Left kidney (tissue), 2 donors: ENCODE measurements around the gene CSNK2A2. TPM values are rescaled to one million over a fixed set of nuclear protein-coding genes. Genes with fewer than 3 reads are reported as not detected.

Experiments used
- DNase-seq: peaks from one replicate; pipeline ENCODE4 v3.0.0-alpha.2; 2013
- polyA plus RNA-seq: library from polyadenylated mRNA; unstranded; fragments of 120-200 nt; gene quantifications from one replicate; pipeline ENCODE4 v1.2.1, GENCODE V29; 2013; ENCODE audit not compliant: insufficient read length

The CSNK2A2 gene
- polyA plus RNA-seq, 1 donor = 80.1 TPM

DNA sequence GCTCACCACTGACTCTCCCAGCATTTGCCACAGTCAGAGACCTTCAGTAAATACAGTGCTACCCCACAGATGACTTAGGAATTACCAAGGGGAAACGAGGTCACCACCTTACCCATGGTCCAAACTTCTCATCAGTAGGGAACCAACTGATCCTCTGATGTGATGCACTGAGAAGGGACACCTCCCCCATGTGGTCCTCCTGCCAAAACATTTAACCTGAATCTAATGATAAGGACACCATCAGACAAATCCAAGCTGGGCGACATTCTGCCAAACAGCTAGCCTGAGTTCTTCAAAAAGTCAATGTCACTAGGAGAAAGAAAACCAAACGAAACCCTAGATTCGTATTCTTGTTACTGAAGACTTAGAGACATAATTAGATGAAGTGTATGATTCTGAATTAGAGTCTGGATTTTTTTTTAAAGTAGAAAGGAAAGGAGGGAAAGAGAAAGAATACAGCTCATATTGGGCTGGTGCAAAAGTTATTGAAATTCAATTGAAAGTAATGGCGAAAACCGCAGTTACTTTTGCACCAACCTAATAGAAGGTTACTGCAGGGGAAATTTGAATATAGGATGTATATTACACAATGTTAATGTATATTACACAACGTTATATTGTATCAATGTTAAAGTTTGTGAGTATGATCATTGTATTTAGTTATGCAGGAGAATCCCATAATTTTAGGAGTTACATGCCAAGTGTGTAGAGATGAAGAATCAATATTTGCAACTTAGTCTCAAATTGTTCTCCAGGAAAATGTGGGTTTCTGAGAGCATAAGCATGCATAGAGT lies 2.3 kb upstream of the CSNK2A2 start:
- no peak for DNase-seq

DNA sequence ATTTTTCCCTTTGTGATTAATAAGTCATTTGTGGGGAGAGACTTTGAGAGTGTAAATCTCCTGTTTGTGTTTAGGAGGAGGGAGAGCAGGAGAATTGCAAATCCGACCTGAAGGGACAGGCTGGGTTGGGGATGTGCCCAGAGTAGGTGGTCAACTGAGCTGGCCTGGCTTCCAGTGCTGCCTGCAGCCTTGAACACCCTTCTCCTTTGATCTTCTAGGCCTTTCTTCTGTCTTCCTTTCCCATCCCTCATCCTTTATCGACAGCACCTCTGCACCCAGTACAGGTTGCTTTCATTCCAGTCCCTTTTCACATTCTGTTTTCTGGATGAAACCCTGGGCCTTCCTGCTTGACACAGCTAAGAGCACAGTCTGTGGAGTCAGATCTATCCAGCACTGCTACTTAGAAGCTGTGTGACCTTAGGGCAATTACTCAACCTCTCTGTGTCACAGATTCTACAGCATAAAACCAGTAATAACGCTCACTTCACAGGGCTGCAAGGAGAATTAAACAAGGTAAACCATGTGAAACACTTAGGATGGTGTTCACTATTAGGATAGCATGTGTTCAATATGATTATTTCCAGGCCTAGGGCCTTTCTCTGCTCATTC lies 1.0 kb upstream of the CSNK2A2 start:
- DNase-seq = no peak

DNA sequence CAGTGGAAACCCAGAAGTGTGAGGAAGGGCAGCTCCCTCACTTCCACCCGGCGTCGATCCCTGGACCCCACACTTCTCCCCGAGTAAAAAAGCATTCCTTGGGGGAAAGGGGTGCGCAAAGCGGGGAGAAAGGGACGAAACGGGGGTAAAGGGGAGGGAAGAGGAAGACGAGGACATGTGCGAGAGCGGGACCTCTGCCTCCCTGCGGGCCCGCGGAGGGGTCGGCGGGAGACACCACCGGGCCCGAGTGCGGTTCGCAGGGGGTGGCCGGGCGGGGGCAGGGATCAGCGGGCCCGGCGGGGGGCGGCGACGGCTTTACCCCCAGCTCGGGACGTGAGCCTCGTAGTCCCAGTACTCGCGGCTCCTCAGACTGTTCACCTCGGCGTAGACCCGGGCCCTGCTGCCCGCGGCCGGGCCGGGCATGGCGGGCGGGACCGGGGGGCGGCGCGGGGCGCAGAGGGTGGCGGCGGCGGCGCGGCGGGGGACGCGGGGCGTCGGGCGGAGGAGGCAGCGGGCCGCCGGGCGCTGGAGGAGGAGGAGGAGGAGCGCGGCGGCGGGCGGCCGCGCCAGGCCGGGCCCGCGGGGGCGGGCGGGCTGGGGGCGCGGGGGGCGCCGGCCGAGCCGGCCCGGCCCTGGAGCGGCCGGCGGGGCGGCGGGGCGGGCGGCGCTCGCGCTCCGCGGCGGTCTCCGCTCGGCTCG lies 443 bp downstream of the CSNK2A2 start:
- DNase-seq = no peak

DNA sequence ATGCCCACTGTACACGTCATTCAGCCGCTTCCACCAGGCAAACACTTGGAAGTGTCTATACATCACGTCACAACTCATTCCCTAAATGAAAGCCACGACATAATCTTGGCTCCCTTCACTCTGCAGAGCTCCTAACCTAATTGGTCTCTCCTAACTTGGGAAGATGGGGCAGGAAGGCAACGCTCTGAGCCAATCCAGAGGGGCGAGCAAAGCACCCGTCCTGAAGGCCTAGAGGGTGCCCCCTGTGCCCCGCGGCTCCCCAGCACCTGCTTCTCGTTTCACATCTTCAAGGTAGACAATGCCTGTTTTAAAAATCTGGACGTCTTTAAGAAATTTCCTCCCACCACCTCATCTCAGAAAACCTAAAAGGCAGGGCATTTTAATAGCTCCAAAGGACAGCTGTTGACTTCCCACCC lies 1.0 kb downstream of the CSNK2A2 start:
- no peak for DNase-seq

DNA sequence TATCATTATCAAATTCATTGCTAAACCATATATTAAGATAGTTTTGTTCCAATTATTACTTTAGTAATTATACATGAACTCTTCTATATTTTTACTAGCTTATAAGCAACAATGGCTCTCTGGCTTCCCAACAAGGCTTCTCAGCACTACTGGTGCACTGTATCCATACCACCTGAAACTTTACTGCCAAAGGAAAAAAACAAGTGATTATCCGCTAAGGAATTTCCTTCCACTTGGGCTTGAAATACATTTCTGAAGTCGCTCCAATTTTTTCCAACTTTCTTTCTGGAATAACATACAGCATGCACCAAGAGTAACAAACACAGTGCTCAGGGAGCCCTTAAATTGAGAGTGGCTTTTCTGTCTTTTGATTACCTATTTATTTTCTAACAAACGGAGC lies 2.1 kb downstream of the CSNK2A2 start:
- DNase-seq = no peak

DNA sequence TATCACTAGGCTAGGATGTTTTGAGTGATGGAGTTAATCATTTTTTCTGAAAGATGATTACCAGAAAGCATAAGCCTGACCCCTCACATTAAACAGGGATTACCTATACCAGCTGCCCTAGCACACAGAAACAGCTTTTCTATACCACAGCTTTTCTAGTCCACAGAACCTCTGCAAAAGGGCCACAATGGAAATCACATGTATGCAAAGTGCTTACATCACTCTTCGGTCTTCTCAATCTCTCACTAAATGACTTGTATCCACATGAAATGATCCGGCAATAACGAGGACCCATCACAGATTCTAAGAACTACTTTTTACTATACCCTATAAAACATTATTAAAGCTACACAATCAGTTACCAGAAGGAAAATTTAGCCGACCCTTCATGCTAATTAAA lies 2.6 kb downstream of the CSNK2A2 start:
- no peak for DNase-seq

DNA sequence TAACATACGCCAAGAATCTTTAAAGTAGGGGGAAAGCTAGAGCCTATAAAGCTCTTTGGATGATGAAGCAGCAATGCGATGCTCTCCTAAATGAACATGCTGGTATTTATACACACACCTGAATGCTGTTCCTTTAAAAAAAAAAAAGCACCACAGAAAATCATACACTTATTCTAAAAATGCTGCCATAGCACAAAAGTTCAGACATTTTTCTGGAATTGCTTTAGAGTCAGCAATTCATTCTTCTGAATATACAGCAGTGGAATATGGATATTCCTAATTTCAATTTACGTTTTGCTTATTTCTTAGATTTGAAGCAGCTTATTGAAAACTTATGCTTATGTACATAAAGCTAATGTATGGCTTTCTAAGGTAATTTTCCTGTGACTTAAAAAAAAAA lies 3.1 kb downstream of the CSNK2A2 start:
- DNase-seq = no peak

DNA sequence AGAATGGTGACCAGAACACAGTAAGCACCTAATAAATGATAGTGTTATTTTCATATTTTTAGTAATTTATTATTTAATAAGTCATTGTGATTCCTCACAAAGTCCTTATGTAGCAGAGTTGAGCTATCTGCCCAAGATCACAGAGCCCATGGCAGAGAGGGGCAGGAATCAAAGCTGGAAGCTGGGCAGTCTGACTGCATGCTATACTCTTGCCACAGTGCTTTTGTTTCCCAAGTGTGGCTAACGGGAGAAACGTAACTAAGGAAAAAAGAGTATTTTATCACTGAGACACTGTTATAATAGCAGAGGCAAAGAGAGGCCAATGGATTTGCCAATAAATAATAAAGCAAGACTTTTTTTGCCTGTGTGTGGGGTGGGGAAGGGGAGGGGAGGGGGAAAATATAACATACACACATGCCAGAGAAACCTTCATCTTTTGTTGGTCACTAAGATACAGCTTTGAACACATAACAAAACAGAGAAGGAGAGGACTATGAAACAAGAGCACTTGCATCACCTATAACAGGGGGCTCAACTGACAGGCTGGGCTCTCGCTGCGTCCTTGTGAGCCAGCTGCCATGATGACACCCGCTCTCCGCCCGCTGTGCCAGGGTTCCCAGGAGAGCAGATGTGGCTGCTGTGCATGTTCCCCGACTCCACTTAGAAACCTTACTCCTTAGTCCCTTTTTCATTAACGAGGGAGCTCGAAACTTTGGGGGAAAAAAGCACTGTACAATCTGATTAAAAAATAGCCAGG lies 10.1 kb downstream of the CSNK2A2 start:
- DNase-seq = no peak

DNA sequence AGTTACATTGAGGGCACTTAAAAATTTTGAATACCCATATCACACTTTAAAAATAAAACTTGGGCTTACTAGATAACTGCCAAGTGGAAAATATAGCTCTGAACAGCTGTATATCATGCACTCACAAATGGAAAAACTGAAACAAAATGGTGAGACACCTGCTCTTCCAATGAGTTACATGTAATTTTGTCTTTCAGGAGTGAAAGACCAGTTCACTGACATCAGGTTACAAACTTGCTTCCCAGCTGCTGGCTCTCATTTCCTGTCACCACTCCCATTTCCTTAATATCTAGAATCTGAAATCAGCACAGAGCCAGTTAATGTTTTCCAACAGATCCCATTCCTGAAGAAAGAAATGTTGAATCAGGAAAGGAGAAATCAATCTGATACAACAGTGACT lies 10.8 kb downstream of the CSNK2A2 start:
- DNase-seq = no peak

DNA sequence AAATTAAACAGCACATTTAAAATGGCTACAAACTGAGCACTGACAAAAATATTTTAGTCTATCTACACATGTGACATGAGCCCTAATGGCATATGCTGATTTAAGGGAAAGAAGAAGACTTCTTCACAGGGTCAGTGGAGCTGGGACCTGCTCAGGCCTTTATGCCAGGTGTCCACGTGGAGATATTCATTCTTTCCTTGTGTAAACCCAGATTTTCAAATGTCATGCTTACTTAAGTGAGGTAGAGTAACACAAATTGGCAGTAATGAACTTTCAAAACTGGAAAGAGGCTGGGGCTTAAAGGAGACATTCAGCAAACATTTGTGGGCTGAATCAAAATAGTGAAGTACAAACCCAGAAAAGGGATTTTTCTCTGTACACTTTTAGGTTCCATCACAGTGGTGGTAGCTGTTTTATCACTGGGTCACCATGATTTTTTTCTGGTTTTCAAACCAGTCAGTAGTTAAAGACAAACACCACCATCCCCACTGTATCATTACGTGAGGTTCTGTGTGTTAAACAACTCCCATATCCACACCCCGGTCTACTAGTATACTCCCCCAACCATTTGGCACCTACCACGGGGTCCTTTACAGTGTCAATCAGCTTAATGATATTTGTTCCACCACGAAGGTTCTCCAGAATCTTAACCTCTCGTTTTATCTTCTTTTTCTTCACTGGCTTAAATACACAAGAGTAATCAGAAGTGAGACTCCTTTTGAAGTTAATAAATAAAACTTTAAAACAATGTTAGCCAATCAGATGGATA lies 11.5 kb downstream of the CSNK2A2 start:
- DNase-seq = no peak

DNA sequence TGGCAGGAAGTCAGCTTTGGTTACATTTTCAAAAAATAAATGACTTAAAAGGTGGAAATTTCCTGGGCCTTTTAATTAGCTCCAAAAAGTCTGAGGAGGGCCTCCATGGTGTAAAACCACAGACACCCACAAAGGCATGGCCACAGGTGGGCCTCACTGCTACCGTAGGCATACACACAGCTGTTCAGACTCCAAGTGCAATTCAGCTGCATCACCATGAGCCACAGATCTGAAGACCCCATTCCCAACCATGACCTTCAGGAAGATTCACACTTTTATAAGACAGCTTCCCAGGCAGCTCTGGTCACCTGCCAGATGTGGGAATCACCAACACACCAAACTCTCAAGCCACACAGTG lies 20.6 kb downstream of the CSNK2A2 start:
- DNase-seq = no peak

DNA sequence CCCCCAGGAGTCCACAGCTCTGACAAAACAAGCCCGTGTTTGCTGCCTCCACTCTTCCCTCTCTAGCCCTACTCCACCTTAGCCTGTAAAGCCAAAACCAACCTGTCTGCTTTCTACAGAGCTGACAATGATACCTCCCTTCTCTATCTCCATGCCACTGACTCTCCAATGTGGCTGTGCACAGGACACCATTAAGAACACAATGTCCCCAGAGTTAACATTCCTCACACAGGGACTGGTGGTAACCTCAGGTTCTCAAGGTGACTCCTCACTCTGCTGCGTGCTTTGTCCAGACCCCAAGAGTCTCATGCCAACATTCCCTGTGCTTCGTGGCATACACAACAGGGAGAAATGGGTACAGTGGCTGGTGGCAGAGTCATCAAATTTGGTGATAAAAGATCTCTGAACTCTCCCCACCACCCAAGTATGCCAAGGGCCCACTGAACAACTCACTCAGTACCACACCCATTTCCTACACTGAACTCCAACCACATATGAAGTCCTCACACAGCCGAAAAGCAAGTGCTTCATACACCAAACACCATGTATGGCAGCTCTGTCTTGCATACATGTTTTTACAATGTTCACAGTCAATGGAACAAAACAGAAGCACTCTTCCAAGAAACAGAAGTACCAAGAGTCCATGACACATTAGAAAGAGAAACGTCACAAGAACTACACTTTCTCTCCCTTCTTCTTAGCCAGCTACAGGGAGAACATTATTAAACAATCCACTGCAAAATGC lies 21.1 kb downstream of the CSNK2A2 start:
- DNase-seq = no peak

DNA sequence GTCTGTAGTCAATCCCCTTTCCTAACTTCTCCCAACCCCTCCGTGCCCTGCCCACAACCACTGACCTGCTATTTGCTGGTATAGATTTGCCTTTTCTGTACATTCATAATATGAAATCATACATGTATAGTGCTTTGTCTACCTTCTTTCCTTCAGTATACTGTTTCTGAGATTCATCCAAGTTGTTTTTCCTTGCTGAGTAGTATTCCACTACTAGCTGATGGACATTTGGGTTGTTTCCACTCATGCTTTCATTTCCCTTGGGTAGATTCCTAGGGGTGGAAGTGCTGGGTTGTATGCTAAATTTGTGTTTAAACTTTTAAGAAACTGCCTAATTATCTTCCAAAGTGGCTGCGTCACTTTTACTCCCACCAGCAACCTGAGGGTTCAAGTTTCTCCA lies 27.7 kb downstream of the CSNK2A2 start:
- DNase-seq = no peak

DNA sequence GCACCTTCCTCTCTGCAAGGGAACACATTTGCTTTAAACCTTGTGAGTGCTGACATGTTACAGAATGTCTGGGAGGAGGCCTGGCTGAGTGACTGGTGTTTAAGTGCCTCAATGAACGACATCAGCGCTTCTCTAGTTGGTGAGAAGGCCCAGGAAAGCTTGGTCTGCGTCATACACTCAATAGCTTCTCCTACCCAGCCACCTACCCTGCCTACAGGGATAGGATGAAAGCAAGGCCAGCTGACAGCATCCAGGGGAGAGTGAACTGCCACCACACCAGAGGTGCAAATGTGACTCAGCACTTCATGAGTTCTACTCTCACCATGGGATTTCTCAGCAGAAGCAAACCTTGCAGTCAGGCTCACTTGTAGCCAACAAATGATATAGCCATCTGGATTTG lies 37.1 kb downstream of the CSNK2A2 start:
- DNase-seq = no peak

DNA sequence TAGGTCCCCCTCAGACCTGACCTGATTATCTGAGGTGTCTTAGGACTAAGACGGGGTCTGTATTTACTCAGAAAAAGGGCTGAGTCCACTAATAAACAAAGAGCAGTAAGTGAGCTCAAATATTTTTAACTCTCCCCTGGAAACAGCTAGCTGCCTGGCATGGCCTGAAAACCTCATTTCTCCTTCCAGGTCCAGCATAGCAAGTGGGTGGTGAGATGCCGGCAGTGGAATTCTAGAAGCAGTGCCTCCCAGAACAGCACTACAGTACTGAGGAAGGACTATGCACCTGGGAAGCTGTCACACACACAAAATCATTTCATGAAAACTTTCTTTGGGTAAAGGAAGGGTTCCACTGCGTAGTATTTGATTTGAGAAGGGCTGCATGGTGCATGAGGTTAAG lies 39.2 kb downstream of the CSNK2A2 start:
- DNase-seq = no peak

DNA sequence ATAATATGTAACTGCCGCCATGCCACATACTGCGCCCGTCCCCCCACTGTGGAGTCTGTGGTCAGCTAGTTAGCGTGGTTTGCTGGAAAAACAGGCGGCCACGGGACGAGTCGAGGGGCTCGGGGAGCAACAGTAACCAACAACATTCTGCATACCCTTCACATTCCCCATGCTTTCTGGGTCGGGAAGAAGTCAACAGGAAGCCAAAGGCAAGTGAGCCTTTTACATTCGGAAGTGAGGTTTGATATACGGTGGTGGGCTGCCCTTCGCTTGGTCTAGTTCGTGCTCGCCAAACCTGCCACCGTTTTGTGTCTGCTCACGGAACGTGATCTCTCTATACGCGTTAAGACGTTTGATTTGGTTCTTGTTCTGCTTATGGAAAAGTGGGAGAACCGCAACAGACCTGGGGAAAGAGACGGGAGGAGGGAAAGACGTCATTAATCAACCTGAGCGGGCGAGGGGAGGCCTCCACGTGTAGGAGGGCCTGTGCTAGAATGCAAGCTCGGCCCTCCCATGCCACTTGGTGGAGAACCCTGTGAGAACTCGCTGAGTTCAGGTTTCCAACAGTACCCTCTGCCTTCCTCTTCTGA lies 39.9 kb downstream of the CSNK2A2 start:
- DNase-seq = peak; percentile 47

DNA sequence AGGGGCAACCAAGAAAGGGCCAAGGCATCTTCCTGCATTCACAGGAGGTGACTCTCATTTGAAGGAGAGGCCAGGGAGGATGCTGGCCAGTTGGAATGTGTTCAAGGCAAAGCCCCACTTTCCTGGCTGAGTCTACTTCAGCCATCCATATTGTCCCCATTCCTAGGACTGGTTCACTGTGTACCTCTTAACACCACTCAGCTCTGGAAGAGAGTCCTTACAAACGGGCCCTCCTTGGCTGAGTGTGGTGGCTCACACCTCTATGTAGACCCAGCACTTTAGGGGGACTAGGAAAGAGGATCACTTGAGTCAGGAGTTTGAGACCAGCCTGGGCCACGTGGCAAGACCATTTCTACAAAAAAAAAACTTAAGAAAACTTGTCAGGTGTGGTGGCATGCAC lies 40.7 kb downstream of the CSNK2A2 start:
- no peak for DNase-seq

DNA sequence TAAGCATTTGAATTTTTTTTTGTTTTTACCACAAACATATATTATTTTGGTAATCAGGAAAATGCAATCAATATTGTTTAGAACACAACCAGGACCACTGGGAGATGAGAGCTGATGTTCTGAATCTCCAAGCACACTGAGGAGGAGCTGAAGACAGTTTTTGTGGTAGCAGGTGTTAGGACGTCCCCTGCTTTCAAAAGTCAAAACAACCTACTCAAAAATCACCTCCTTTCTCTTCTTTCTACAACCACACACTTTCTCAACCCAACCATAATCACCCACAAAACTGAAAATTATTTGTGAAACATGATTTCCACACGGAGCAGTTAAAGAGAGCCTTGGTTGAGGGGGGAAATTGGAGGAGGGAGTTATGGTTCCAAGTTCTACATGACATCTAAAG lies 42.1 kb downstream of the CSNK2A2 start:
- DNase-seq = no peak

DNA sequence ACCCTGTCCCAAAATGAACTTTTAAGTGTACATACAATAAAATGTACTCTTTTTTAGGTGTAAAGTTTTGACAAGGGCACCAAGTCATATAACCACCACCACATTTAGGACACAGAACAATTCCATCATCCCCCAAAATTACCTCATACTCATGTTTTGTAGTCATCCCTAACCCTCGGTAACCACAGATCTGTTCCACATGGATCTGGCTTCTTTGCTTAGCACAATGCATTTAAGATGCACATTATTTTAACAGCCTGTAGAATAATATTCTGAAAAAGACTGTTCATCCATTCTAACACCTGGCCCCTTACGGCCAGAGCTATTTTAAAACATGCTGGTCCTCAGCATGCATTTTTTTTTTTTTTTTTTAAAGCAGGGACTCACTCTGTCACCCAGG lies 43.6 kb downstream of the CSNK2A2 start:
- DNase-seq = no peak

DNA sequence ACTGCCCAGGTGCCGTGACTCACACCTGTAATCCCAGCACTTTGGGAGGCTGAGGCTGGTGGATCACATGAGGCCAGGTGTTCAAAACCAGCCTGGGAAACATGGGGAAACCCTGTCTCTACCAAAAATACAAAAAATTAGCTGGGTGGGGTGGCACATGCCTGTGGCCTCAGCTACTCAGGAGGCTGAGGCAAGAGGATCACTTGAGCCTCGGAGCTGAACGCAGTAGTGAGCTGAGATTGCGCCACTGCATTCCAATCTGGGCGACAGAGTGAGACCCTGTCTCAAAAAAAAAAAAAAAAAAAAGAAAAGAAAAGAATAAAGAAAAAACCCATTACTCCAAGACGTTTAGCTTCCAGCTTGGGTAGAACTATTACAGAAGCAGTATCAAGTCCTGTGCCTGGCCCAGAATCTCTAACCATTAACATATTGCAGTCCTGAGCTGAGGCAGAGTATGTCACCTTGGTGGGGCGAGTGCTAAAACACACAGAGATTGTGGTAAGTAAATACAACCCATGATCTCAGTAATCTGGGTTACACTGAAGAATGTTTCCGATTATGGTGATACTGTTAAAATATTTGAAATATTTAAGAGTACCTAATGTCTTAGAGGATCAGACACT lies 45.5 kb downstream of the CSNK2A2 start:
- no peak for DNase-seq
